ENCODE results near the gene LYRM1. TPM values are rescaled to one million over a fixed set of nuclear protein-coding genes. Genes with fewer than 3 reads are reported as not detected.

LYRM1 gene
- total RNA-seq, 1 donor from 2014 or later, result 49.8 TPM

- intact Hi-C loops (cut with DNase I), result no loop called here
Measured at GRCh38 chr16:20868890-20869289, 31.7 kb upstream of the LYRM1 start.

GRCh38 chr16:20870122-20870820 lies 30.3 kb upstream of the LYRM1 start:
- DNase-seq (no peak), ATAC-seq (ENCODE audit: poor library complexity) (no peak)
- intact Hi-C loops (cut with DNase I), result no loop called here

More at GRCh38 chr16:20868890-20869289, 31.7 kb upstream of the LYRM1 start:
- peak; percentile 95 for DNase-seq
- peak; percentile 92 for ATAC-seq (ENCODE audit: poor library complexity)

GRCh38 chr16:20871258-20871657 lies 29.3 kb upstream of the LYRM1 start:
- intact Hi-C loops (cut with DNase I), result no loop called here
- no peak for DNase-seq
- ATAC-seq (ENCODE audit: poor library complexity), result no peak

GRCh38 chr16:20871941-20872815 lies 28.4 kb upstream of the LYRM1 start:
- no peak for ATAC-seq (ENCODE audit: poor library complexity)
- intact Hi-C loops (cut with DNase I), result no loop called here
- no peak for DNase-seq

- no peak for DNase-seq
- intact Hi-C loops (cut with DNase I), result no loop called here
- ATAC-seq (ENCODE audit: poor library complexity), result no peak
Measured at GRCh38 chr16:20873331-20873730, 27.2 kb upstream of the LYRM1 start.

- intact Hi-C loops (cut with DNase I), result no loop called here
- ATAC-seq (ENCODE audit: poor library complexity) (no peak), DNase-seq (no peak)
Measured at GRCh38 chr16:20874088-20874581, 26.4 kb upstream of the LYRM1 start.

- DNase-seq (no peak), ATAC-seq (ENCODE audit: poor library complexity) (no peak)
- intact Hi-C loops (cut with DNase I), result no loop called here
Measured at GRCh38 chr16:20875355-20875650, 25.3 kb upstream of the LYRM1 start.

- DNase-seq (no peak), ATAC-seq (ENCODE audit: poor library complexity) (peak; percentile 83)
- intact Hi-C loops (cut with DNase I), result no loop called here
Measured at GRCh38 chr16:20878682-20879147, 21.9 kb upstream of the LYRM1 start.

- intact Hi-C loops (cut with DNase I), result no loop called here
- ATAC-seq (ENCODE audit: poor library complexity), result no peak
- no peak for DNase-seq
Measured at GRCh38 chr16:20879175-20880040, 21.2 kb upstream of the LYRM1 start.

- ATAC-seq (ENCODE audit: poor library complexity), result no peak
- DNase-seq, result no peak
- intact Hi-C loops (cut with DNase I), result no loop called here
Measured at GRCh38 chr16:20880867-20881502, 19.6 kb upstream of the LYRM1 start.

GRCh38 chr16:20881503-20881878 lies 19.1 kb upstream of the LYRM1 start:
- ATAC-seq (ENCODE audit: poor library complexity) (no peak), DNase-seq (no peak)
- intact Hi-C loops (cut with DNase I), result no loop called here

- intact Hi-C loops (cut with DNase I), result no loop called here
- ATAC-seq (ENCODE audit: poor library complexity), result peak; percentile 56
Measured at GRCh38 chr16:20883554-20884239, 16.9 kb upstream of the LYRM1 start.

GRCh38 chr16:20884240-20884556 lies 16.4 kb upstream of the LYRM1 start:
- DNase-seq (no peak), ATAC-seq (ENCODE audit: poor library complexity) (peak; percentile 3)
- intact Hi-C loops (cut with DNase I), result no loop called here

More at GRCh38 chr16:20883554-20884239, 16.9 kb upstream of the LYRM1 start:
- DNase-seq, result no peak

GRCh38 chr16:20886320-20886719 lies 14.3 kb upstream of the LYRM1 start:
- intact Hi-C loops (cut with DNase I), result no loop called here
- ATAC-seq (ENCODE audit: poor library complexity), result no peak
- DNase-seq, result no peak

GRCh38 chr16:20887207-20887606 lies 13.4 kb upstream of the LYRM1 start:
- ATAC-seq (ENCODE audit: poor library complexity) (no peak), DNase-seq (no peak)
- intact Hi-C loops (cut with DNase I), result no loop called here

- DNase-seq (no peak), ATAC-seq (ENCODE audit: poor library complexity) (no peak)
- intact Hi-C loops (cut with DNase I), result no loop called here
Measured at GRCh38 chr16:20889625-20890275, 10.8 kb upstream of the LYRM1 start.

- DNase-seq (no peak), ATAC-seq (ENCODE audit: poor library complexity) (peak; percentile 25)
- intact Hi-C loops (cut with DNase I), result no loop called here
Measured at GRCh38 chr16:20894388-20894787, 6.2 kb upstream of the LYRM1 start.

Data from Right ventricle myocardium superior (tissue), 1 donor.